ENCODE measurements around the gene IPO9.

- TF ChIP-seq CTCF (IDR thresholded peaks at IDR 0.05), result no peak
- no peak for TF ChIP-seq POLR2A (IDR thresholded peaks at IDR 0.05)
Observed at GRCh38 chr1:201904579-201904978, 75.6 kb downstream of the IPO9 start.

Measured in esophagus squamous epithelium (tissue), 4 donors.